Mesendoderm (in vitro differentiated cells): ENCODE measurements around the gene BCL2L11.
A peak's percentile ranks its signal among the peaks of the same experiment; 100 is the strongest.

ENCODE experiments used
- DNase-seq: peaks from one replicate; pipeline ENCODE4 v3.0.0; 2013
- H2AK5ac ChIP-seq: 2 replicates; pipeline ENCODE4 v1.6.1; 2013; ENCODE audit warnings: low read length, inconsistent platforms
- H2BK120ac ChIP-seq: 2 replicates; pipeline ENCODE4 v1.6.1; 2013; ENCODE audit warnings: low read depth, mild to moderate bottlenecking, low read length, moderate library complexity, mixed read lengths
- H2BK15ac ChIP-seq: replicated peaks from 2 replicates; pipeline ENCODE4 v1.6.1; 2013; ENCODE audit warnings: low read depth, mild to moderate bottlenecking, moderate library complexity
- H2BK5ac ChIP-seq: 2 replicates; pipeline ENCODE4 v1.6.1; 2013; ENCODE audit warnings: low read length, inconsistent platforms
- H3K18ac ChIP-seq: 2 replicates; pipeline ENCODE4 v1.6.1; 2013; ENCODE audit warnings: mild to moderate bottlenecking, low read length, mixed read lengths
- H3K23ac ChIP-seq: one replicate; pipeline ENCODE4 v1.6.1; 2013; ENCODE audit warnings: low read length
- H3K27ac ChIP-seq: 2 replicates; pipeline ENCODE4 v1.5.1; 2013; ENCODE audit warnings: low read depth, mild to moderate bottlenecking, inconsistent platforms, low read length, moderate library complexity
- H3K27me3 ChIP-seq: 2 replicates; pipeline ENCODE4 v1.6.1; 2013; ENCODE audit warnings: low read length, control low read depth, mild to moderate bottlenecking, inconsistent platforms; ENCODE audit not compliant: insufficient read depth, poor library complexity
- H3K36me3 ChIP-seq: 2 replicates; pipeline ENCODE4 v1.6.1; 2013; ENCODE audit warnings: low read length, inconsistent platforms; ENCODE audit not compliant: control insufficient read depth, insufficient read depth
- H3K4ac ChIP-seq: one replicate; pipeline ENCODE4 v1.6.1; 2013; ENCODE audit warnings: low read depth, mild to moderate bottlenecking, low read length, moderate library complexity
- H3K4me1 ChIP-seq: 2 replicates; pipeline ENCODE4 v1.6.1; 2013; ENCODE audit warnings: low read depth, low read length, inconsistent platforms; ENCODE audit not compliant: control insufficient read depth
- H3K4me2 ChIP-seq: 2 replicates; pipeline ENCODE4 v1.6.1; 2013; ENCODE audit warnings: low read length
- H3K4me3 ChIP-seq: 2 replicates; pipeline ENCODE4 v1.5.1; 2013; ENCODE audit warnings: mild to moderate bottlenecking, low read length
- H3K56ac ChIP-seq: one replicate; pipeline ENCODE4 v1.6.1; 2013; ENCODE audit warnings: low read length
- H3K79me1 ChIP-seq: 2 replicates; pipeline ENCODE4 v1.6.1; 2013; ENCODE audit warnings: low read length, inconsistent platforms
- H3K79me2 ChIP-seq: 2 replicates; pipeline ENCODE4 v1.6.1; 2013; ENCODE audit warnings: mild to moderate bottlenecking, low read length; ENCODE audit not compliant: control insufficient read depth, insufficient read depth
- H3K9ac ChIP-seq: 2 replicates; pipeline ENCODE4 v1.6.1; 2013; ENCODE audit warnings: low read length, inconsistent platforms
- H4K5ac ChIP-seq: one replicate; pipeline ENCODE4 v1.6.1; 2013; ENCODE audit warnings: low read length
- H4K8ac ChIP-seq: one replicate; pipeline ENCODE4 v1.6.1; 2013; ENCODE audit warnings: low read depth, mild to moderate bottlenecking, control low read depth, low read length, moderate library complexity
- WGBS: extraction: QIAGEN DNeasy Blood & Tissue Kit; methylation state at CpG from one replicate; pipeline ENCODE4 v1.1.7; 2013; ENCODE audit warnings: low lambda C conversion rate, missing lambda C conversion rate; ENCODE audit not compliant: insufficient coverage; ENCODE audit errors: extremely low coverage; 5-methylcytosine and 5-hydroxymethylcytosine counted together

BCL2L11 gene

DNA sequence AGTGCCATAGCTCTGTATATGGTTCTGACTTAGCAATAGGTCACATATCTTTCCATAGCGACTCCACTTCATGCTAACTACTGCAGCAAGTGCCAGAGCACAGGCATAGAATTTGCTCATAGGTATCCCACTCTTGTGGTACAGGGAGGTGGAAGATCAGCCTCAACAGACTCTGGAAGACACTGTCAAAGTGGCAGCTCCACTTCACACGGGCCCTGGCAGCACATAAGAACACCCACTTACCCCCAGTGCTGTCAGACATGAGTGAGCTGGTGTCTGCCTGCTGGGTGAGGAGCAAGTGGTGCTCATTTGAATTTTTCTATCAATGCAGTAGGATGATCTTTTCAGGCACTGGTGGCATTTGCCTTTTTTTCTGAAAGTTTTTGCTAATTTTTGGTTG, 48.6 kb downstream of the BCL2L11 start:
- Histone ChIP-seq H3K27me3 (no peaks in the 10 kb centered on the region), H3K56ac (no peak overlapping the region), H3K4me3 (no peak overlapping the region), H3K4ac (no peak overlapping the region), H2BK120ac (no peak overlapping the region), H3K79me1 (no peaks in the 10 kb centered on the region), H3K9ac (no peak overlapping the region), H3K23ac (no peak overlapping the region), H4K8ac (no peak overlapping the region), H3K36me3 (peaks cover 3% of the 10 kb centered on the region), H2BK15ac (no peak overlapping the region), H3K79me2 (no peaks in the 10 kb centered on the region), H4K5ac (no peak overlapping the region), H2BK5ac (no peak overlapping the region), H3K4me2 (no peak overlapping the region), H3K4me1 (no peaks in the 10 kb centered on the region), H2AK5ac (no peak overlapping the region), H3K27ac (no peak overlapping the region), H3K18ac (no peak overlapping the region)
- WGBS, result no CpG with 5 or more reads among the region's 2 CpGs
- DNase-seq, result no peak

GRCh38 chr2:111169924-111170323, 49.2 kb downstream of the BCL2L11 start:
- Histone ChIP-seq H2BK120ac (no peak overlapping the region), H2BK15ac (no peak overlapping the region), H3K4me3 (no peak overlapping the region), H4K5ac (no peak overlapping the region), H2AK5ac (no peak overlapping the region), H3K27ac (no peak overlapping the region), H2BK5ac (no peak overlapping the region), H3K36me3 (peaks cover 3% of the 10 kb centered on the region), H3K23ac (no peak overlapping the region), H3K79me2 (no peaks in the 10 kb centered on the region), H3K27me3 (no peaks in the 10 kb centered on the region), H4K8ac (no peak overlapping the region), H3K4me1 (no peaks in the 10 kb centered on the region), H3K4ac (no peak overlapping the region), H3K56ac (no peak overlapping the region), H3K79me1 (no peaks in the 10 kb centered on the region), H3K18ac (no peak overlapping the region), H3K9ac (no peak overlapping the region), H3K4me2 (no peak overlapping the region)
- DNase-seq, result no peak
- no CpG with 5 or more reads among the region's 3 CpGs for WGBS

GRCh38 chr2:111171337-111171930, 50.7 kb downstream of the BCL2L11 start:
- Histone ChIP-seq H3K27ac (no peak overlapping the region), H3K4me3 (no peak overlapping the region), H3K18ac (no peak overlapping the region), H2BK120ac (no peak overlapping the region), H3K79me2 (no peaks in the 10 kb centered on the region), H3K23ac (no peak overlapping the region), H2BK5ac (no peak overlapping the region), H3K27me3 (no peaks in the 10 kb centered on the region), H3K4me1 (no peaks in the 10 kb centered on the region), H3K4me2 (no peak overlapping the region), H3K56ac (no peak overlapping the region), H2BK15ac (no peak overlapping the region), H4K8ac (no peak overlapping the region), H3K79me1 (no peaks in the 10 kb centered on the region), H3K4ac (no peak overlapping the region), H3K36me3 (no peaks in the 10 kb centered on the region), H3K9ac (no peak overlapping the region), H4K5ac (no peak overlapping the region), H2AK5ac (no peak overlapping the region)
- no CpG with 5 or more reads among the region's 10 CpGs for WGBS
- DNase-seq, result peak; percentile 36

DNA sequence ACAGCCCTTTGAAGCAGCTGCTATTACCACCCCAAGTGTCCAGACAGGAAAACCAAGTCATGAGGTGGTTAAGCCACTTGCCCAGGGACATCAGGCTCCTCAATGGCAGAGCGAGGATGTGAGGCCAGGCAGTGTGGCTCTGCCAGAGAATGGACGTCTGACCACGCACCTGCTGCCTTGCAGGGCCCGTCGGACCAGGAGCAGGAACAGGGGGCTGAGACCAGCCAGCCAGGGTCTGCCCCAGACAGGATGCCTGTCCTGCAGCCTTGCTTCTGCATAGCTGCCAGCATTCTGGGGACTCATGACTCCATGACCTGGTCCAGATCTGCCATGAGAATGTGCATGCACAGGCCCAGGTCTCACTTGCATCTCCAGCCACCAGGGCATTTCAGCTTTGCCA, 52.0 kb downstream of the BCL2L11 start:
- no peak for DNase-seq

GRCh38 chr2:111173338-111173737, 52.6 kb downstream of the BCL2L11 start:
- Histone ChIP-seq H3K56ac (no peak overlapping the region), H3K4ac (no peak overlapping the region), H3K4me3 (no peak overlapping the region), H3K79me2 (no peaks in the 10 kb centered on the region), H3K18ac (no peak overlapping the region), H3K79me1 (no peaks in the 10 kb centered on the region), H4K8ac (no peak overlapping the region), H2BK120ac (no peak overlapping the region), H3K4me2 (no peak overlapping the region), H3K9ac (no peak overlapping the region), H3K27ac (no peak overlapping the region), H3K4me1 (no peaks in the 10 kb centered on the region), H2BK15ac (no peak overlapping the region), H2AK5ac (no peak overlapping the region), H3K23ac (no peak overlapping the region), H4K5ac (no peak overlapping the region), H3K27me3 (no peaks in the 10 kb centered on the region), H3K36me3 (no peaks in the 10 kb centered on the region), H2BK5ac (no peak overlapping the region)
- no peak for DNase-seq
- no CpG with 5 or more reads among the region's 7 CpGs for WGBS

More for the DNA sequence above, 52.0 kb downstream of the BCL2L11 start:
- Histone ChIP-seq H3K9ac (no peak overlapping the region), H3K4me2 (no peak overlapping the region), H2BK5ac (no peak overlapping the region), H3K23ac (no peak overlapping the region), H3K56ac (no peak overlapping the region), H3K4me1 (no peaks in the 10 kb centered on the region), H3K27ac (no peak overlapping the region), H2BK15ac (no peak overlapping the region), H3K79me2 (no peaks in the 10 kb centered on the region), H2AK5ac (no peak overlapping the region), H4K5ac (no peak overlapping the region), H4K8ac (no peak overlapping the region), H3K18ac (no peak overlapping the region), H3K36me3 (no peaks in the 10 kb centered on the region), H3K27me3 (no peaks in the 10 kb centered on the region), H3K79me1 (no peaks in the 10 kb centered on the region), H2BK120ac (no peak overlapping the region), H3K4ac (no peak overlapping the region), H3K4me3 (no peak overlapping the region)
- no CpG with 5 or more reads among the region's 5 CpGs for WGBS

- WGBS, result no CpG with 5 or more reads among the region's 6 CpGs
- H3K27ac ChIP-seq, result no peak overlapping the region
- no peak overlapping the region for H3K4me2 ChIP-seq
These were observed 53.1 kb downstream of the BCL2L11 start for GRCh38 chr2:111173856-111174255.

More at GRCh38 chr2:111173856-111174255, 53.1 kb downstream of the BCL2L11 start:
- H2BK120ac ChIP-seq, result no peak overlapping the region
- no peak overlapping the region for H3K9ac ChIP-seq
- no peaks in the 10 kb centered on the region for H3K79me2 ChIP-seq
- no peaks in the 10 kb centered on the region for H3K27me3 ChIP-seq
- no peak overlapping the region for H3K18ac ChIP-seq
- H3K4me1 ChIP-seq, result no peaks in the 10 kb centered on the region
- H3K56ac ChIP-seq, result no peak overlapping the region
- no peak overlapping the region for H3K4ac ChIP-seq
- H3K79me1 ChIP-seq, result no peaks in the 10 kb centered on the region
- no peak for DNase-seq
- no peak overlapping the region for H2BK15ac ChIP-seq
- no peak overlapping the region for H3K23ac ChIP-seq
- no peaks in the 10 kb centered on the region for H3K36me3 ChIP-seq
- H2AK5ac ChIP-seq, result no peak overlapping the region
- no peak overlapping the region for H4K8ac ChIP-seq
- H4K5ac ChIP-seq, result no peak overlapping the region
- H3K4me3 ChIP-seq, result no peak overlapping the region
- no peak overlapping the region for H2BK5ac ChIP-seq
